GM19238 (cell line): Measurements from ENCODE around the gene CD40.

Experiments used
- DNase-seq: peaks from one replicate; pipeline ENCODE4 v3.0.0; 2011; ENCODE audit warnings: low spot score; ENCODE audit not compliant: insufficient read length

Gene CD40

GRCh38 chr20:46148313-46149208 is 30.4 kb downstream of the CD40 start:
- DNase-seq = no peak

GRCh38 chr20:46150943-46151342 is 32.8 kb downstream of the CD40 start:
- DNase-seq = no peak

GRCh38 chr20:46151936-46152335 is 33.8 kb downstream of the CD40 start:
- DNase-seq = peak; percentile 27

GRCh38 chr20:46152824-46153586 is 34.9 kb downstream of the CD40 start:
- no peak for DNase-seq

DNA sequence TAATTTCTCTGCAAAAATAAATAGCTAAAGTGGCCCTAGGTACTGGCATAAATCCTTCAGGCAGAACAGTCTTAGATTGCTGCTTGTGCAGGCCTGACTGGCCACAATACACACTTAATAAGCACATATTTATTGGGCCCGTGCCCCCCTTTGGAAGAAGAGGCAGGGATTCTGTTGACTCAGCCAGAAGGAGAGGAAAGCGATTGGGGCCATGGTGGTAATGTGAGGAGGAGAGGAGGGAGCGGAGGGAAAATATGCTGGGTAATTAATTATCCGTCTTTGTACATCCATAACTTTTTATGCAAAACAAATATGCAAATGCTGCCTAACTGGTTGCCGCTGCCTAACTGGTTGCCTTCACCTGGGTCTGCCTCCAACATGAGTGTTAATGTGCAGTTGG is 36.2 kb downstream of the CD40 start:
- no peak for DNase-seq

- no peak for DNase-seq
These were observed 36.7 kb downstream of the CD40 start for GRCh38 chr20:46154796-46155195.

DNA sequence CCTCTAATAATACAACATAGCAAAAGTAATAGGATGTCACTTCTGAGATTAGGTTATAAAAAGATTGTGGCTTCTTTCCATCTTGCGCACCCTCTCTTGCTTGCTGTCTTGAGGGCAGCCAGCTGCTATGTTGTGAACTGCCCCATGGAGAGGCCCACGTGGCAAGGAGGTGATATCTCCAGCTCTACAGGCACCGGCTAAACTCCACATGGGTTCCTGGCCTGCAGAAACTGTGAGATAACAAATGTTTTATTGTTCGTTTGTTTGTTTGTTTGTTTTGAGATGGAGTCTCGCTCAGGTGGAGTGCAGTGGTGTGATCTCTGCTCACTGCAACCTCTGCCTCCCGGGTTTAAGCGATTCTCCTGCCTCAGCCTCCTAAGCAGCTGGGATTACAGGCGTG is 38.0 kb downstream of the CD40 start:
- DNase-seq = no peak

DNA sequence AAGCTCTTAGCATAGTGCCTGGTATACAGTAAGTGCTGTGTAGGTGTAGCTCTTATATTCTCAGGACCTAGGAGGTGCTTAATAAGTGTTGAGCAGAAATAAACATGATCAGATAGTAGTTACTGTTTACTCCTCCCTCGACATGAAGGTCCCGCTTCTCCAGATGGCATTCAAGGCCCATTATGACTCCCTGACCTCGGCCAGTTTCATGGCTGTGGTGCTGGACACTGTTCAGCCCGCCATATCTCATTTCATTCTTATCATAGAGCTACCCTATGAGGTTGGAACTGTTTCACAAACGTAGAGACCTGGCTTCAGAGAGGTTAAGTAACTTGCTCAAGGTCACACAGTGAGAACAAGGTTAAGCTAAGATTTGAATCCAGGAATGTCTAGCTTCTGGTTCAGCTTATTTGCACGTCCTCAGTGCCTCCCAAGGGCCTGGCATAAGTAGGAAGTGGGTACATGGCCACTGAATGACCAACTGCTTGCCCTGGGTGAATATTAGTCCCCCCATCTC is 39.0 kb downstream of the CD40 start:
- no peak for DNase-seq

DNA sequence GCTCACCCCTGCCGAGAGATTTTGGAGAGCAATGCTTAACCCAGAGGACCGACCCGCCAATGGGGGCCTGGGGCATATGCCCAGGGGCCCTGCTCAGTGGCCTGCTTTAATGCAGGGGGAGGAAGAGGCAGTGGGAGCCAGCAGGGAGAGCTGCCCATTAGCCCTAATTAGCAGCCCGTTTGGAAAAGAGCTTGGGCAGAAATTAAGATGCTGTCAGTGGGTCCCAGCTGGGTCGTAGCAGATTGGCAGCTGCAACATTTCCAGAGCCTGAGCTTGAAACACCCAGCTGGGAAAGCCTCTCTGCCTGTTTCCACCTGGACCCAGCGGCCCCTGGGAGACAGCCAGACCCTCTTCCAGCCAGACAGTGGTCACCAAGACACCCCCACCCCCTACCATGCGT is 39.5 kb downstream of the CD40 start:
- DNase-seq = no peak

DNA sequence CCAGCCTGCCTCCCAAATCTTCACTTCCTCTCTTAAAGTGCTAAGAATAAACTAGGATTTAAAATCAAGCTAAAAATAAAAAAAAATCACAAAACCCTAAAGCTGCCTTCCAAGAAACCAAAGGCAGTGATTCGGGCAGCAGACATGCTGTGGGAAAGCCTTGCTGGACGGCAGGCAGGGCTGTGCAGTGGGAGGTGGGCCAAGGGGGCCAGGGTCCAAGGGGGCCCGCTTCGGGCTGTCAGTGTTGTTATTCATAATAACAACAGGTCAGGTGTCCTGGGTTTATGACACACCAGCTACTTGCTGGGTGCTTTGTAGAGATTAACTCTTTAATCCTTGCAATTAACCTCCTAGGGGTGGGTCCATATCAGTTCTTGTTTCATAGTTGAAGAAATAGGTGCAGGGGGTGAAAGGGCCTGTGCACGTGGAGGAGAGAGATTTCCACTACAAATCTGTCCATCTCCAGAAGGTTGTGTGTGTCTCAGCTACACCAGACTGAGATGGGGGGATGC is 40.4 kb downstream of the CD40 start:
- no peak for DNase-seq

DNA sequence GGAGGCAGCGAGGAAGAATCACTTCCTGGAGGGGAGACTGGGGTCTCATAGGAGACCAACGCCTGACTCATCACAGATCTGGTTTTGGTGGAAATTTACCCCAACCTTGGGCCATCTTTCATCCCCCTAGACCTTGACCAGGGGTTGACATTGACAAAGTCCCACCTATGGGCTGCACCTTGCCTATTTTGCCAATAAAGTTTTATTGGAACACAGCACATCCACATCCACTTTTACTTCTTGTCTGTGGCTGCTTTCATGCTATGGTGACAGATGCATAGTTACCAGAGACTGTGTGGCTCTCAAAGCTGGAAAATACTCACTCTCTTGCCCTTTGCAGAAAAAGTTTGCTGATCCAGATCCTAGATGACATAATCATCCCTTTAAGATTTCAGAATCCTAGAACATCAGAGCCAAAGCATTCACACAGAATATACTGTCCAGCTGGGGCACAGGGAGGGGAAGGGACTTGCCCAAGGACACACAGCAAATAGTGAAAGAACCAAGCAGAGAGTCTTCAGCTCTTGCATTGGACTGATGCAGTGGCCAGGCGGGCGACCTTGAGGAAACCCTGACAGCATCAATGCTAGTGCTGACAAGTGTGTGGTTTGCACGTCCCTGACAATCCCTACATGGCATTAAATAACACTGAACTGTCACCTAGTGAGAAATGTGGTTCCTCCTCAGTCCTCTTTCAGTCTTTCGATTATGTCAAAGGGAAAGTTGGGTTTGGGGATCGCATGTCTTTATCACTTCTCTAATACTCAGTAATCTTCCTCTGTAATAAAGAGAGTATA is 41.2 kb downstream of the CD40 start:
- DNase-seq = no peak

DNA sequence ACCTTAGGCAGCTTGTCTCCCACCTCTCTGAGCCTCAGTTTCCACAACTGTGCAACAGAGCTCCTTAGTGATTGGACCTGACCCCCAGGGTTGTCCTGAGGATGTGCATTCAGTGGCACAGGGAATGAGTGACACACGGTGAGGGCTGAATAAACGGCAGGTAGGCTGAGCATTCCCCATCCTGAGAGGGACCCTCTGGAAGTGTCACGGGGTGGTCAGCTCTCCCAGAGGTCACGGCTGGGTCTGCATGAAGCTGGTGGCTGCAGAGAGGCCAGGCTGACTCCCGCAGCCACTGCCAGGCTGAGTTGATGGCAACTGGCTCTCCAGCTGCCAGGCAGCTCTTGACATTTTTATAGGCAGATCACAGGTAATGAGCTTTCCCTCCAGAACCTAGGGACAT is 42.5 kb downstream of the CD40 start:
- DNase-seq = no peak

DNA sequence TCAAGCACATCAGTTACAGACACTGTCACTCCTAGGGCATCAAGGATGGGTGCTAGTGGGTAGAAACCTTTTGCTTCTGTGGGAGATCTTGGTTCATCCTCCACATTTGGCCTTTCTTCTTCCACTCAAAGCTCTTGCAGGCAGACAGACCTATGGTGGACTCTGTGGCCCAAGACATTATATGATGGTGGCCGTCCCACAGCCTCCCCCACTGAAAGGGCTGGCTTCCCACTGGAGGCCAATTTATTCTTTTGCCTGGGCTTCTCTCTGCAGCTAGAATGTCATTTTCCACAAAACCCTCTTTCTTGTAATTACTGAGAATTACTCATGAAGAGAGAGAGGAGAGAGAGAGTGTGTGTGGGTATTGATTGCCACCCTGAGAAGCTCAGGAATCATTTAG is 43.8 kb downstream of the CD40 start:
- no peak for DNase-seq

DNA sequence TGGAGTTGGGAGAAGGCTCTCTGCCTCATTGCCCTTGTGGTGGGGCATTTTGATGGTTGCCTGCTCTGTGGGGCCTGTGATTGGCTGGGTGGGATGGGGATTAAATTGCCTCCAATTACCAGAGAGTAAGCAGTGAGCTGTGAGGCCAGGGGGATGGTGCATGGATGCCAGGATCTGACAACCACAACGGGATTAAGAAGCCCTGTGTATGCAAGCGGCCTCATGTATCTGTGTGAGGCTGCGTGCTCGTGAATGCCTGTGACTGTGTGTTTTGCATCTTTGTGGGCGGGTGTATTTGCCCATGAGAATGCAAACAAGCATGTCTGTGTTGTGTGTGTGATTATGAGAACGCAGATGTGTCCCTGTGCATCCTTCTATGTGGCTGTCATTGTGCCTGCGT is 46.1 kb downstream of the CD40 start:
- no peak for DNase-seq

- DNase-seq = no peak
These were observed 49.0 kb downstream of the CD40 start for GRCh38 chr20:46167080-46167479.

- DNase-seq = no peak
These were observed 50.3 kb downstream of the CD40 start for GRCh38 chr20:46168438-46168837.

DNA sequence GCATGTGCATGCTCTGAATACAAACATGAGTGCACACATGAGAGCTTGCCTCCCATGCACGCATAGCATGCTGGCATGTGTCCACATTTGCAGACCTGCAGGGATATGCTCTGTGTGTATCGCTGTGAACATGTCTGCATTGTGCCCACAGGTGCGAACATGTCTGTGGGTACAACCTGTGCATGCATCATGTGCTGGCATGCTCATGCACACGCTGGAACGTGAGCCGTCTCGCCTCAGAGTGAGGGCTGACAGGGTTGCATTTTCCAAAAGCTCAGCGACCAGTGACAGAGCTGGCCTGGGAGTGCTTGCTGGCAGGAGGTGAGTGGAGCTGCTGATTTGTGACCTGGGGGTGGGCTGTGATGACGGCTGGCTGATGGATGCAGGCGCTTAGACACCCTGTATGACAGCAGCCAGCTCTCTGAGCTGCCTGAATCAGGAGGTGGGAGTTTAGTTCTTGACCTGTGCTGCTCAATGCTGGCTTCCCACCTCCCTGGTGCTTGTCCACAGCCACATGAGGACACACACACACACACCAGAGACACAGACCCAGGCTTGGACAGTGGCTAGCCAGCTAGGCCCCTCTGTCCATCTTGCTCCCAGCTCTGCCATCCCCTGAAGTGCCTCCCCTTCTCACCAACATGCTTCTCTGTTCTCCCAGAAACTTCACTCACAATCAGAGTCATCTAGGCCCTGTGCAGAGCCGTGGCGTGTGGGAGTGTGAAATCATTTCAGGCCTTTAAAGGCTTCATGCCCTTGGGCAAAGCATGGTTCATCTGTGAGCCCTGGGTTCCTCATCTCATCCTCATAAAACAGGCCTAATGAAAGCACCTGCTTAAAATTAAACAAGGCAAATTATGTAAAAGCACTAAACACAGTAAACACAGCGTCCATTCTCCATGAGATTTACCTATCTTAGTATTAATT is 51.4 kb downstream of the CD40 start:
- DNase-seq = no peak

- DNase-seq = no peak
These were observed 53.4 kb downstream of the CD40 start for GRCh38 chr20:46171476-46171875.

DNA sequence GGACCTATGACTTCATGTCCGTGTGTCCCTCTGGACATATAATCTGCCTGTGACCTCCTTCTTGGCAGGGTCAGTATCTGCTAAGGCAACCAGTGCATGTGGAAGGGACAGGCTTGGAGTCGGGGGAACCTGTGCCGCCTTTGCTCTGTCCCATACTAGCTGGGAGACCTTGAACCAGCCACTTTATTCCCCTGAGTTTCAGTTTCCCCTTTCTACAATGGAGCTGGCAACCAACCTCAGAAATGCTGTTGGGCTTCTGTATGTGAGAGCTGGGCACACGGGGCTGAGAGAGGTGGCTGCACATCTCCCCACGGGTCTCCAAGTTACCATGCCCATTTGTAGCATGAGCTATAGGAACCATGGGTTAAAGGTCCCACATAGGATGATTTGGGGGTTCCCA is 53.8 kb downstream of the CD40 start:
- no peak for DNase-seq

DNA sequence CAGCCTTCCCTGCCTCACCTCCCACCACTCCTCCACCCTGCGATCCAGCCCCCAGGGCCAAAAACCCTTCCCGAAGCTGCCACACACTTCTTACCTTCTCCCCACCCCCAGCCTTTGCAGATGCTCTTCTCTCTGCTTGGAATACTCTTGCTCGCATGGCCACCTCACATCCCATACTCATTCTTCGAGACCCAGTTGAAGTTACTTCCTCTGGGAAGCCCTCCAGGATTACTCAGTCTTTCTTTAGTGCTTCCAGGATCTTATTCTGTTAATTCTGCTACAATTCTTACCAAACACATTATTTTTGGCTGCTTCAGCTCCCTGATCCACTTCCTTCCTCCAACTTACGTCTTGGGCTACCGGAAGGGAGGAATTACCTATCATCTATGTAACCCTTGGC is 54.3 kb downstream of the CD40 start:
- no peak for DNase-seq
